DMS79 treated with DMSO at 0.1 percent for 48 hours (cell line): ENCODE data around the gene CABLES2.

ENCODE experiments used
- DNase-seq: peaks from one replicate; lab custom pipeline; 2025; lab: John Stamatoyannopoulos, UW

The CABLES2 gene

DNA sequence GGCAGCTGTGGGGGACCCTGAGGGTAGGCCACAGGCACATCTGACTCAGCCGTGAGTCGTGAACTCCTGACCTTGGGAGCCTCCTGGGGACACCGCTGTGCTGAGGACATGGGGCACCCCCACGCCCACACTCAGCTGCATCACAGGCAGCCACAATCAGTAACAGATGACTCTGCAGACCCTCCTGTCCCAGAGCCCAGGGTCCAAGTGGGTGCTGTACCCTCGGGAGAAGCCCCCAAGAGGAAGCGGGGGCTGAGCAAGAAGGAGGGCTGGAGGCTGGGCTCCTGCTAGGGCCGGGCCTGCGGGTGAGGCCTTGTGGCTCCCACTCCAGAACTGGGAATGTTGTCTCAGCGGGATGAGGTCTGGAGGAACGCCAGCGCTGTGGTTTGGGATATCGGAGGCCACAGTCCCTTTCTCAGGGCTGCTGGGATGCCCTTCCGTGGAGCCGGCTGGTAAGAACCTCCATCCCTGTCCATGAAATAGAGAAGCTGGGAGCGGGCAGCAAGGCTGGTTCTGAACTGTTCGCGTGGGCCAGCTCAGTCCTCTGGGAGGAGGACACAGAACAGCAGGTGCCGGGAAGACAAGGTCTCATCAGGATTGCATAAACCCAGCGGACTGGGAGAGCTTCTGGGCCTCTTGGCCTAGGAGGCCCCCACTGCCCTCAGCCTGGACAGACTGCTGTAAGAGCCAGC lies 36.8 kb downstream of the CABLES2 start:
- peak; percentile 14 for DNase-seq

DNA sequence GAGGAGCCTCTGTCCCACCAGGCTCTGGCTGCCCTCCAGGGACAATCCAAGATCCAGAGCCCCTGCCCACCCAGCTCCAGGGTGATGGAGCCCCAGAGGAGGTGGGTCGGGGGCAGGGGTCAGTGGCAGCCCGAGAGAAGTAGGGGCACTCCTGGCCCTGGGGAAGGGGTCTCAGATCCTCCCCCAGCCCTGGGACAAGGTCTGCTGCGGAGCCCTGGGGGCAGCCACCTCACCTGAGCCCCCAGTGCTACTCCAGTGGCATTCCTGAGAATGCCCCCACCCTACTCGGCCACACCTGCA lies 37.3 kb downstream of the CABLES2 start:
- no peak for DNase-seq

DNA sequence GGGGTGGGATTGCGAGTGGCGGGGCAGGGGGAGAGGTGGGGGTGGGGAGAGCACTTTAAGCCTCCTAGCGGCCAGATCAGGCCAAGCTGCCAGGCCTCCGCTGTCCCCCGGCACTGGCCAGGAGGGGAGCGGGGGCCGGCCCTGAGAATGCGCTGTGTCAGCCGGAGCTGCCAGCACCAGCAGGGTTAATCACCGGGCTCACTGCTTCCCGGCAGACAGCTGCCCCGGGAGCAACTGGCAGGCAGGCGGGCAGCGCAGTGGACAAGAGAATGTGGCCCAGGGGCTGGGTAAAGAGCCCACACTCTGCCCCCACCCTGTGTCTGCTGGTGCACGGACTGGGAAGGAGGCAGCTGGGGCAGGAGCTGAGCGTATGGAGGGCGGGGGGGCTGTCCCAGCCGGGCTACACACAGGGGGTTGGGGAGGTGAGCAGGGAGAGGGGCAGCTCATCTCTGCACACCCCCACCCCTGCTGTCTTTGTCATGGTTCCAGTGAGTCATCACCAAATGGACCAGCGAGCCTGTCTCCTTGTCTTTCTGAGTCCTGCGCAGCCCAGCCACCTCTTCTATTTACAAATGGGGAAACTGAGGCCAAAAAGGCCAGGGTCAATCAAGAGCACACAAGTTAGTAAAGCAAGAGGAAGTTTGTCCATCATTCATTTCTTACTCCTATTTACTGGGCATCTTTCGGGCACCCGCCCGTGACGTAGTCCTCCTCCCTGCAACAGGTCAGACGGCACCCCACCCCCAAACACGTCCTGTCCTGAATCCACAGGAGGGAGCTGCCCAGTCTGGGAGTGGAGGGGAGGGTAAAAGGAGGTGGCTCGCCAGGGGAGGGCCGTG lies 37.9 kb downstream of the CABLES2 start:
- DNase-seq, result no peak

DNA sequence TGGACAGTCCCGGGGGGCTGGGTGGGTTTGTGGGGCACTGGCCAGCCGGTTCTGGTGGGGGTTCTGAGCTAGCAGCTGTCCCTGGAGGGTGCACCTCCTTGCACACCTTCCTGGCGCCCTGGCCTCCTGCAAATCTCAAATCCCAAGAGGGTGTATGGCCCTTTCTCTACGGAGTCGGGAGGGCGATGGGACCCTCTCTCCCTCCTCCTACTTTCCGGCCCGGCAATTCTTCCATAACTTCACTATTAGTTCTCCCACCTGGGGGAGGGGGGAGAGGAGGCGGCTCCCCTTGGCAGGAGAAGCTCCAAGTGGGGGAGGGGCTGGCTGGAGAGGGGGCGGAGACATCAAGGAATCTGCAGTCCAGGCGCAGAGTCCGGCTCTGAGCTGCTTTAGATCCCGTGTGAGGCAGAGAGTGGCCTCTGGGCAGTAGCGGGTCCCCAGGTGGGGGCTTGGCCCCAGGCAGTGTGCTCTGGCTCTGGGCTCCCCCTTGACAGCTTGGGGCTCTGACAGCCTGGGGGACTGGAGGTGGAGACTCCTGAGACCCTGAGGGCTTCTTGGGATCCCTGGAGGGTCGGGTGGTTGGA lies 38.6 kb downstream of the CABLES2 start:
- DNase-seq, result peak; percentile 25

DNA sequence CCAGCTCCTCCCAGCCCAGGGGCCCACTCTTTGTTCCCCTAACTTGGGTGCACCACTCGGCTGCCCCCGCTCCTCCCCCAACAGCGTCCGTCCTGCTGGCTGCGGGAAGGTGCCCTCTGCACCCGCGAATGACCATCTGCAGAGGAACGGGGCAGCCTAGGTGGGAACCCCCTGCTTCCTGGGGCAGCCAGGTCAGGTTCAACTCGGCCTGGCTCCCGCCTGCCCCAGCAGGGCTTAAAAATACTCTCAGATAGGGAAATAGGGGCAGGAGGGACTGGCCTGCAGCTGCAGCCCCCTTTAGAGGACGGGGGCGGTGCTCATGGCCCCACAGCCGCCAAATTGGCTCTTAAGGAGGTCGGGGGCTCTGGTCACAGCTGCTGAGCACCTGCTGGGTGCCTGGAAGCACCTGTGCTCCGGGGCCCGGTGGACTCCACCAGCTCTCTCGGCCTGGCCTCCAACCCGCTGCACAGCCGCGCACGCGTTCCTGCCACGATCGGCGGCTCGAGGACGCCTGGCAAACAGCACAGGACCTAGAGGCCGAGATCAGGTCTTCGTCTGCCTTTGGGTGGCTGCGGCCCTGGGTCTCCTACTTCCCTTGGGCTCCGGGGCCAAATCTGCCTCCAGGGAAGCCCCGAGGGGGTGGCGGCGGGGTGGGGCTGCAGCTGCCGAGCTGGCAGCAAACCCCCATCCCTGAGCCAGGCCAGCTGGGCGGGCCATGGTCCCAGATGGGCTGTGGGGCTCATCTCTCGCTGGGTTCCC lies 39.3 kb downstream of the CABLES2 start:
- DNase-seq, result peak; percentile 51

DNA sequence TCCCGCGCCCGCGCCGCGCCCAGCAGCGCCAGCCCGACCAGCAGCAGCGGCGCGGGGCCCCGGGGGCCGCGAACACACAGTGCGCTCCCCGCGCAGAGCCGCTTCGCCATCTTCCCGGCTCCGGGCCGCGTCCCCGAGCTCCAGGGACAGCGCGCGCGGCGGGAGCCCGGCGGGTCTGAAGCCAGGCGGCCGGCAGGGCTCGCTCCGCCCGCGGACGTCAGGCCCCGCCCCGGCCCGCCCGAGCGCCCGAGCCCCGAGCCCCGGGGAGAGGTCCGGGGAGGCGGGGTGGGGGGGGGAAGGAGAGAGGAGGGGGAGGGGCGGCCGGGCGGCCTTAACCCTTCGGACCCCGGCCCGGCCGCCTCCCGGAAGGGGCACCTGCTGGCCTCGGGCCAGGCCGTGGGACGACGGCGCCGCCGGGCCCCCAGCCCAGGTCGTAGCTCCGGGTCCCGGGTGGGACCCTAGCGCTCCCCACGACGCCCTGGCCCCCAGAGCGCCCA lies 39.9 kb downstream of the CABLES2 start, which contains the start of gene LAMA5:
TSS of gene LAMA5 (minus strand) at position 177 of the 497 bp plus-strand sequence. CDS start at position 110, 67 bp downstream.
- no peak for DNase-seq

DNA sequence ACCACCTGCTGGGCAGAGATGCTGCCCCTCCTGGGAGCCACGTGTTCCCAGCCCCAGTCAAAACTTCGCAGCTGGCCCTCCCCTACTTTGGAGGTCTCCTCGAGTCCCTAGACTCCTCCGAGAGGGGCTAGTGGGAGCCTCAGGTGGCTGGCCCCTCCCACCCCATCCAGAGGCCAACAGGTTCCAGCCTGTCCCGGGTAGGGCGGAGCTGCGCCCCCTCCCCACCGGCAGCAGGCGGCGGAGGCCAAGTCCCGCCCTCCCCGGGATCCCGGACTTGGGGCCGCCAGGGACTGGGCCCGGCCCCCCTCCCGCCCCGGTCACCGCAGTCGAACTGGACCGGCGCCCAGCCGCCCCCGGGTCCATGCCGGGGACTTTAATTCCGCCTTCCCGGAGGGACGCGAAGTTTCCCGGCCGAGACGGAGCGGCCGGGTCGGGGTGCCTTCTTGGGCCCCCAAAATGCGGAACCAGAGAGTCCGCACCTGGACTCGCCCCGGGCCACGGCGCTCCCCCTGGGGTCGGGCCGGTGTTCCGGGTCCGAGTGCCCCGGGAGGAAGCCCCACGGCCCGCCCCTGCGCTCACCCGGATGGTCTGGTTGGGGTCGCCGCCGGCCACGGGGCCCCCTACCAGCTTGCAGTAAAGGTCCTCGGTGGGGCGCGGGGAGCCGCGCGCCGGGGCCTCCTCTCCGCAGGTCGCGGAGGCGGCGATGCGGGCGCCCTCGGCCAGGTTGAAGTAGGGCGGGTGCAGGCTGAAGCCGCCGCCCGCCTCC lies 40.5 kb downstream of the CABLES2 start:
- DNase-seq, result peak; percentile 62

DNA sequence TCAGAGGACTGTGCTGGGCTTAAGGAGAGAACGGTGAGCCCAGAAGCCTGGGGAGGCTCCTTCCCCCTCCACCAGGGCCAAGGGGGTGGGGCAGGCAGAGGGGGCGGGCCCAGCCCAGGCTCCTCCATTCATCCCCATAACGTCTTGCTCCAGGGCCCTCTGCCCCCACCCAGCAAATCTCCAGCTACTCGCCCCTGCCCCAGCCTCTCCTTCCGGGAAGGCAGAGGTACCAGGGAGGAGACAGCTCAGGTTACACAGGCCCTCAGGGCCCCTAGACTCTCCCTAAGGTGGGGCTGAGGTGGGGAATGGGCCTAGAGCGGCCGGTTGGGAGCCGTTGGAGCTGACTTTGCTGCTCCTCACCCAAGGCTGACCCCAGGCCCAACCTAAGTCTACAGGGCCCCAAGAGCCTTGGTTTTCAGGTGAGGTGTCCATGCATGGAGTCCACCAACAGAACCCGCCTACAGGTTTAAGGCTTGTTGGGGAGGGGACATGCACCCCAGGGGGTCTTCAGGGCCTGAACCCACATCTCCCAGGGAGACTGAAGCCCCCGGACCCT lies 41.2 kb downstream of the CABLES2 start:
- DNase-seq, result peak; percentile 53

DNA sequence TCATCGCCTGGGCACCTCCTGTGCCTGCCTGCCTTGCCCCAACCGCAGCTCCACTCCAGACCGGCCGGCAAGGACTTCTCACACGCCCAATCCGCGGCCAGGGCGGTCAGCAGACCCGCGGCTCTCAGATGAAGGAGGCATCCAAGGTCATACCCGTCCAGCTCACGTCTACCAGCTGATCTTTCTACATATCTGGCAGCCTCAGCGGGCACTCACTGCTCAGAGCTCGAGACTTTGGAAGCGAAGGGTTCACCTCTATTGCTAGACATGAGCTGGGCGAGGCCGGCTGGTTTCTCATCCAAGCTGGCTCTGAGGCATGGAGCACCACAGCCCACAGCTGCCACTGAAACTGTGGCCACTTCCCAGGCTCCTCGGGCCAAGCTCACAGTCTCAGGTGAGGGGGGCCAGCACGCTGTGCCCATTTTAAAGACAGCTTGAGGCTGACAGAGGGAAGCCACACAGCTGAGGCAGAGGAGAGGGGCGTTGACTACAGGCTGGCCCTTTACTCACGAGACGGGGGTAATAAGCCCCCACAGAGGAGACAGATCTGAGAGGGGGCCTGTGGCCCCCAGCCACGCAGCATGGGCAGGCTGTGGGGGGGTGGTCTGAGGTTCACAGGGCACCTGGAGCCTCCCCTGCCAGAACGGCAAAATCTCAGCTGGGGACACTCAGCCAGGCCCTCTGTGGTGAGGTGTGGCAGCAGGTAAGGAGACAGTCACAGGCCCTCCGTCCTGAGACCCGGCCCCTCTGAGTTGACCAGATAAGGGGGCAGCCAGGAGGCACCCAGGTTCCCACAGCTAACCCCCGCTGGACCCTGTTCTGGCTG lies 42.0 kb downstream of the CABLES2 start:
- DNase-seq, result no peak

DNA sequence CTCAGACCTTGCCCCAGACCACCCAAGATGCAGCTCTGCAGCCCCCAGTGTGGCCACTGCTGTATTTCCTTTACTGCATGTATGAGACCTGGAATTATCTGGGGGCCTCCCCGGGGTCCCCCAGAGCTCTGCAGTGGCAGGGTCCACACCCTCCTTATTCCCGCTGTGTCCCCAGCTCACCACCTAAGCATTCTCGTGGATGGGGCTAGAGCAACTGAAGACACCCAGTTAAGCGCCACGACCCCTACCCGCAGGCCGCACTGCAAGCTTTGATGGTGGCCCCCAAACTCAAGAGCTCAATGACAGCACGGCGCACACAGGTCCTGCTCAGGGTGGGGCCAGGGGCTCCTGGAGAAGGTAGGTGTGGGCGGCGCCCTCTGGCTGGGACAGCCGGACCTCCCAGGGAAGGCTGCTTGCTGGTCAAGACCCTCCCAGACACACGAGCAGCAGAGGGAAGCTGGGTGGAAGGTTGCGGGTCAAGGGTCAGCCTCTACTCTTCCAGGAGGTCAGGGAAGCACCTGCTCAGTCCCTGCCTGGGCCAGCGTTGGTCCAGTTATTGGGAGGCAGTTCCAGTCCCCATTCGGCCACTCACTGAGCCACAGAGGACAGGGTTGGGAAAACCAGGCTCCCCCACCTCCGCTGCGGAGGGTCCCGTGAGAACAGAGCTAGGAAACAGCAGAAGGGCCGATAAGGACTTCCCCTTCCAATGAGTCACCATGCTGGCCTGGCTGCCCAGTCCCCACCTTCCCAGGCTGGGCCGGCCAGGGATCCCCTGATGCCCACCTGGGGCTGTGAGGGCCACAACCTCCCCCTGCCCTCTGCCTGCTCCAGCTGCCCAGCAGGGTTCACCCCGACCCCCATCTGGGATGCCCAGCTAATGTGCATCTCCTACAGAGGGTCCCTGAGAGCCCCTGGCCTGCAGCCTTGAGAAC lies 42.9 kb downstream of the CABLES2 start:
- no peak for DNase-seq

DNA sequence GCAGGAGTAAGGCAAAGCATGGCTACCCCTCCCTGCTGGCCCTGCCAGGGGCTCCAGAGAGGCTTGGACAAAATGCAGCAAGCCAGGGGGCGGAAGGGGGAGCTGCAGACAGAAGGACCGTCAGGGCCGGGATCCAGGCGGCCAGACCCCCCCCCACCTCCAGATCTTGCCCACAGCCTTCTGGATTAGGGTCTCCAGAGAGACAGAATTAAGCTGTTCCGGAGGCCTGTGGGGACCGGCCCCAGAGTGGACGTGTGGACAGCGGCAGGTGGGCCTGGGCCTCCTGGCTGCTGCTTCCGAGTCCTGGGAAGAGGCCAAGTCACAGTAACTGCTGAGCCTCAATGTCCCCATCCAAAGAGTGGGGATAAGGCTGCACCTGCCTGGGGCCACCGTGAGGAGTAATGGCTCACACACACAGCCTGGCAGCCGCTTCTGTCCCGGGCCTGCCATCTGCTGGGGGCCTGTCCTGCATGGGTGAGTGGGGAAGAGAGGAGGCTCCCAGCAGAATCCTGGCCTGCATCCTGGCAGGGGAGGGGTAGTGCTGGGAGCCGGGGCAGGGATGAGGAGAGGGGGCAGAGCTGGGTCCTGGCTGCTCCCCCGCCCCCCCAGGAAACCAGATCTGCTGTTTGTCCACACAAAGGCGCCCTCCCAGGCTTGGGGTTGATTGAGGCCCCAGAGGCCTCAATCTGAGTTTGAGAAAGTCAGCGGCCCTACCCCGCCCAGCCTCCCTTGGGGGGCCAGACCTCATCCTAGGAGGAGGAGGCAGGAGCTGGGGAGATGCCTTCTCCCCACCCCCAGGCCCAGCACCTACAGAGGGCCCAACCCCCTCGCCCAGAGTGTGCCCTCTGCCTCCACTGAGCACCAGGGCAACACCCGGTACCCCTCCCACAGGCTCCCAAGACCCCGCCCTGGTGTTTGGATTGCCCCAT lies 43.8 kb downstream of the CABLES2 start:
- no peak for DNase-seq

DNA sequence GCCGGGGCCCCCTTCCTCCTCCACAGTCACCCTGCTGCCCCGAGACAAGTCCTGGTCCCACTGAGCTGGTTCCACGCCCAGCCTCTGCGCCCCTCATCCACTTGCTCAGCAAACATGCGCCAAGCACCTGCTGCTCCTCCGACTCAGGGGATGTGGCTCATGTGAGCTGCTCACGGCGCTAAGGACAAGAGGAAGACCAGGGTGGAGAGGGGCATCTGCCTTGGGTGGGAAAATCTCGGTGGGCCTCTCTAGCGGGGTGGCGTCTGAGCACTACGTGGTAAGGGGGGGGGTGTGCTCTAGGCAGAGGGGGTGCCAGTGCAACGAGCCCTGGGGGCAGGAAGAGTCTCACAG lies 44.5 kb downstream of the CABLES2 start:
- no peak for DNase-seq

DNA sequence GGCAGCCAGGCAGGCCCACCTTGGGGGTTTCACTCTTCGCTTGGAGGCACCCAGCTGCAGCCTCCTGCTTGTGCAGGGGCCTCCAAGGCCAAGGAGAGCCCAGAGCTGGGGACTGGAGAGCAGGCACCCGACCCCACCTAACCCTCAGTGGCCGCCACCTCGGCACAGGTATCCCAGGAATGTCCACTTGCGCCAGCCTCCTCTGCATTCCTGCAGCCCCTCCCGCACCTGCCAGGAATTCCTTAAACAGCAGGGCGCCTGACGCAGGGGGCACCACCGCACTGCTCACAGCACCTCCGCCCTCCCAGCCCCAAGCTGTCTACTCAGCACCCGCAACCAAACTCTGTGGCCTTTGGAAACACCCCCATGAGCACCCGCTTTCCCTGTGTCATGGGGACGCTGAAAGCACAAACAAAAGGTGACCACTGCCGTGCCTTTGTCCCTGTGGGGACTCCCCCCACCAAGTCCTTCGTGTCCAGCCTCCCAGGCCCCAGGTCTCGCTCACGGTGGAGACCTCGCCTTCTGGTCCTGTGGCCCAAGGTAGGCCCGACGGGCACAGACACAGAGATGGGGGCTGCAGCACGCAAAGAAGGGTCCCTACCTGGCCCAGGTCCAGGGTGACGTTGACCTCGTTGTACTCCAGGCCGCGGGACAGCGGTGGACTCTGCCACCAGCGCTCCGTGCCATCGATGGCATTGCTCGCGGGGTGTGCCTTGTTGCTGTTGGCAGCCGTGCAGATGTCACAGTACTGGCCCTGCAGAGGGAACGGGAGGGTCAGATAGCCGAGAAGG lies 45.1 kb downstream of the CABLES2 start:
- no peak for DNase-seq

DNA sequence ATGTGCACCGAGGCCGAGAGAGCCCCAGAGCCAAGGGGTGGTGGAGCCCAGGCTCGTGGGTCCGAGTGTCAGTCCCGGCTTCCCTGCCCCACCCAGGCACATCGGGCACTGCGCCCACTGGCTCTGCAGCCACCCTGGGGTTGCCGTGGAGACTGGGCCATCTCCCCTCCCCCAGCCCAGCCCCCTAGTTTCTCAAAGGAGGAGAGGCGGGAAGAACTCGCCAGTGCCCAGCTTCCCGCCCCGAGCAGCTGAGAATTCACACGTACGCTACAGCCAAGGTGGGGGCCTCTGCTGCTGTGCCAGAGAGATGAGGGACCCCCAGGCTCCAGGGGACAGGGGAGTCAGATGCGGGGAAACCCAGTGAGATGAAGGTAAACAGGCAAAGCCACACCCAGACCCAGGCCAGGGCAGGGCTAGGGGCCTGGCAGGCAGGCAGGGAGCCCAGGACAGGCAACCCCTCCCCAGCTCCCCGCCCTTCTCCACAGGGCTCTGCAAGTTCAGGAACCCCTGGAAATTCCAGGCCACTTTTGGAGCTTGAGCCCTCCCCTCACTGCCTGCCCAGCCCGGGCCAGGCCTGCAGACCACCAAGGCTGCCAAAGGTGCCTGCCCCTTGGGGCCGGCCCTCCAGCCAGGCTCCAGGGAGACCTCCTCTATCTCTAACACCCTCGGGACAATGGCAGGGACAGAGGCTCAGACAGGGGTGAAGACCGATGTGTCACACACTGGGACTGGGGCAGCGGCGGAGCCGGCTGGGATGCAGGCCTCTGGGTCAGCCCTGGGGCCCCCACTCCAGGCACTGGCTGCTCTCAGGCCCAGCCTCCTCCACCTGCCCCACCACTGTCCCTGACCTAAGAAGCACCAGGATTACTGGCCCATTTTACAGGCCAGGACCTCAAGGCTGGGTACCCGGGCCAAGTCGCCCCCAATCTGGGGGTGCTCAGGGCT lies 46.0 kb downstream of the CABLES2 start:
- no peak for DNase-seq

DNA sequence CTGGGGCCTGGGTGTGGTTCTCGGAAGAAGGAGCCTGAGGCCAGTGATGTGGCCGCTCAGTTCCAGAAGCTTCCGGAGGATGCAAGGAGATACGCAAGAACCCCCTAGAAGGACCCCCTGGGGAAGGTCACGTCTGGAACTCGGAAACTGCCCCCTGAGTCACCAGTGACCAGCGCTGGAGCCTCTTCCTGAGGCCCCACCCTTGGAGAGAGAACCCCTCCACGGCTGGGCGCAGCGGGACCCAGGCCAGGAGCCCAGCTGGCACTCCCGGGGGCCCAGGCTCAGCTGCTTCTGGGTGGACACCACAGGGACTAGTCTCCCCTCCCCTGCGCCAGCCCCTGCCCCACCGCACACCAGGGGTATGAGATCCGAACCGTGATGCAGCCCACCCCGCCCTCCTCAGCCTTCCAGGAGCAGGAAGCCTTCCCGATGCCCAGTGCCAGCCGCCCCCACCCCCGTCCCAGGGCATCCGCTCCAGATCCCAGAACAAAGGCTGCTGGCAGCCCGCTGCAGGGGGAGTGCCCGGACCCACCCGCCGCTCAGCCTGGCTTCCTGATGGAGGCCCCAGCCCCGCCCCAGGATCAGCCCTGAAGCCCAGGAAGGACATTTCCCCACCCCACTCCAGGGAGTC lies 47.5 kb downstream of the CABLES2 start:
- no peak for DNase-seq

DNA sequence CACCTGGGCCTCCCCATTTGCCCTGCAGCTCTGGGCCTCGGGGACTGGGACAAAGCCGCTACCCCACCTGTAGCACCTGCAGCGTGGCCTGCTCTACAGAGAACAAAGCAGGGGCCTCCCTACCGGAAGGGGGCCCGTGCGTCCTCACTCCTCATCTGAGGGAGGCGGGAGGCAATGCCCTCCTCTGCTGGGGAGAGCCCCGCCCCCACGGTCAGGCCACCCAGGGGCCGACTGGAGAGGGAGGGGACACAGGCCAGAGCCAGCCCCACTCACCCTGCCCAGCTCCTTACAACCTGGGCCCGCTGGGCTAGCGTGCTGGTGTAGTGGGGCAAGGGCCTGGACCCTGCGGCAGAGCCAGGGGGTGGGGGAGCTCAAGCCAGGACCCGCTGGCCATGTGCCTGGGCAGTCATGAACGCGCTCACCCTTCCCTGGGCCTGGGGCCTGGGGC lies 48.0 kb downstream of the CABLES2 start:
- DNase-seq, result no peak
